WERI-Rb-1 (cell line): ENCODE results near the gene CFAP97D2.
A peak's percentile ranks its signal among the peaks of the same experiment; 100 is the strongest.
"Not testable (repeated sequence)": the region's sequence is repeated elsewhere in the genome, so short reads cannot be mapped to it uniquely, and the experiment has no call there.

Experiments used
- DNase-seq: peaks from one replicate; pipeline ENCODE4 v3.0.0-alpha.2; 2020
- H3K27ac ChIP-seq: fragments of 250-450 bp; sonication (Bioruptor Pico); 2 replicates; pipeline ENCODE4 v1.5.1; 2020; ENCODE audit warnings: mild to moderate bottlenecking, moderate library complexity
- H3K27me3 ChIP-seq: fragments of 250-450 bp; sonication (Bioruptor Pico); 2 replicates; pipeline ENCODE4 v1.5.1; 2021; ENCODE audit warnings: mild to moderate bottlenecking, low read depth, moderate library complexity; ENCODE audit not compliant: insufficient read depth, severe bottlenecking
- H3K36me3 ChIP-seq: fragments of 250-450 bp; sonication (Bioruptor Pico); 2 replicates; pipeline ENCODE4 v1.5.1; 2020; ENCODE audit warnings: mild to moderate bottlenecking, moderate library complexity
- H3K4me3 ChIP-seq: 2 replicates; pipeline ENCODE4 v1.5.1; 2011; ENCODE audit warnings: low read depth, mild to moderate bottlenecking, control low read depth, low read length
- H3K9me3 ChIP-seq: fragments of 250-450 bp; sonication (Bioruptor Pico); 2 replicates; pipeline ENCODE4 v1.5.1; 2021; ENCODE audit warnings: mild to moderate bottlenecking, moderate library complexity; ENCODE audit not compliant: severe bottlenecking
- CTCF ChIP-seq: IDR thresholded peaks from 2 replicates; pipeline ENCODE4 v1.5.1; 2011; ENCODE audit warnings: low read depth, mild to moderate bottlenecking, control low read depth, inconsistent platforms, low read length

Gene CFAP97D2

GRCh38 chr13:114154476-114154875, 24.6 kb upstream of the CFAP97D2 start:
- no peak for TF ChIP-seq CTCF
- H3K27me3 ChIP-seq = no peaks in the 10 kb centered on the region
- no peak for DNase-seq
- H3K4me3 ChIP-seq = no peak overlapping the region
- no peak overlapping the region for H3K27ac ChIP-seq
- H3K9me3 ChIP-seq = peaks cover 3% of the 10 kb centered on the region
- no peaks in the 10 kb centered on the region for H3K36me3 ChIP-seq

- Histone ChIP-seq H3K4me3 (no peak overlapping the region), H3K9me3 (peaks cover 3% of the 10 kb centered on the region), H3K27ac (no peak overlapping the region), H3K27me3 (no peaks in the 10 kb centered on the region), H3K36me3 (no peaks in the 10 kb centered on the region)
- no peak for DNase-seq
- no peak for TF ChIP-seq CTCF
Observed at GRCh38 chr13:114155320-114155719, 23.7 kb upstream of the CFAP97D2 start.

GRCh38 chr13:114155926-114156883, 22.9 kb upstream of the CFAP97D2 start:
- TF ChIP-seq CTCF = no peak
- H3K36me3 ChIP-seq = no peaks in the 10 kb centered on the region
- no peak for DNase-seq
- H3K9me3 ChIP-seq = peaks cover 3% of the 10 kb centered on the region
- H3K4me3 ChIP-seq = no peak overlapping the region
- no peaks in the 10 kb centered on the region for H3K27me3 ChIP-seq
- peak overlapping the region; percentile 33 for H3K27ac ChIP-seq

- TF ChIP-seq CTCF = no peak
- H3K27ac ChIP-seq = no peak overlapping the region
- H3K36me3 ChIP-seq = no peaks in the 10 kb centered on the region
- H3K9me3 ChIP-seq = peaks cover 3% of the 10 kb centered on the region
- no peak for DNase-seq
- H3K4me3 ChIP-seq = no peak overlapping the region
- H3K27me3 ChIP-seq = no peaks in the 10 kb centered on the region
Observed at GRCh38 chr13:114157869-114158495, 21.1 kb upstream of the CFAP97D2 start.

GRCh38 chr13:114158869-114159666, 20.0 kb upstream of the CFAP97D2 start:
- DNase-seq, H3K36me3 ChIP-seq, H3K27ac ChIP-seq, H3K9me3 ChIP-seq, H3K4me3 ChIP-seq, H3K27me3 ChIP-seq: not testable (repeated sequence)
